Omental fat pad (tissue), 4 donors: Measurements from ENCODE around the gene DCLRE1C. TPM values are rescaled to one million over a fixed set of nuclear protein-coding genes. Genes with fewer than 3 reads are reported as not detected.
"Not testable (repeated sequence)": the region's sequence is repeated elsewhere in the genome, so short reads cannot be mapped to it uniquely, and the experiment has no call there.

Experiments used
- ATAC-seq: fragments of 150-250 bp; one replicate; pipeline ENCODE4 v1.9.1; 2016; ENCODE audit warnings: mild to moderate bottlenecking, moderate library complexity; ENCODE audit not compliant: low FRiP score
- DNase-seq: peaks from one replicate; pipeline ENCODE4 v3.0.0-alpha.2; 2019; ENCODE audit warnings: low spot score
- total RNA-seq, 4 donors: library from RNA; depleted of rRNA; stranded (reverse); fragments of >200 nt; gene quantifications; one replicate each; pipeline ENCODE4 v1.1.0, GENCODE V29; 2016
- TF ChIP-seq, protein P1 (sequence below), 3 donors: fragments of 450-650 bp; IDR thresholded peaks; one replicate each; pipeline ENCODE4 v1.5.1; 2016 to 2017; ENCODE audit warnings: antibody characterized with exemption in 3 of 3, mild to moderate bottlenecking in 3 of 3, moderate library complexity in 2 of 3

The DCLRE1C gene
- total RNA-seq = 10 to 100 TPM in 1 of 4 donors, 1 to 10 TPM in 3; 5.9 to 12.5 (median 7.1) TPM

DNA sequence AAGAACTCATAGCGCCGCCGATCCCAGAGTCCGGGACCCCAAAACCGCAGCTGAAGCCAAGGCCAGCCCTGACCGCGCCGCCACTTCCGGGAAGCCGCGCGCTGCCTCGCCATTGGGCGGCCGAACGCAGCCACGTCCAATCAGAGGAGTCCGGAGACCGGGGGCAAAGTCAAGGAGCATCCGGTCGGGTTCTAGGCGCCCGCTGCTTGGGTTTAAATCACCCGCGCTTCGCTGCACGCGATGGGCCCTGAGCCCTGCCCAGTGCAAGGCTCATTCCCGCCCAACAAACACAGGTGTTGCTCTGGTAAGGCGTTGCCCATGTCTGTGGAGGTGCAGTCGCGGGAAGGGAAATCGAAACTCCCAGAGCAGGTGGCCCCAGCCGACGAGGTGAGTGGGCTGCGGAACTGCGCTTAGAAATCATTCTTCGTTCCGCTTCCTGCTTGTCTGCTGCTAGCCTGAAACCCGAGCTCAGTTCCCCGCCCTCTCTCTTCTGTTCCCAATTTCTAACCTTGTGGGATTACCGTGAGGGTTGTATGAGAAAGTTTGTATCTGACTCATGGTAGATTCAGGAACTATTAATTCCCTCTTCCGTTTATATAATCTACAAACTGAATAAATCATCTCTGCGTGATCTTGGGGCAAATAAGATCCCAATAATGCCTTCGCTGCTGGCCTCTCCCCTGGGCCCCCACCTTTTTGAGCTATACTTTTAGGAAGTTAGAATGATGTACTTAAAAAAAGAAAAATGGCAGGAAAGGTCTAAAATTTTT lies at the start of gene DCLRE1C:
DCLRE1C (minus strand) TSS at position 96 of the 770 bp plus-strand sequence; CDS start at position 10, 86 bp downstream.
- DNase-seq (peak; percentile 69), ATAC-seq (peak; percentile 94)
- TF ChIP-seq, protein P1, sequence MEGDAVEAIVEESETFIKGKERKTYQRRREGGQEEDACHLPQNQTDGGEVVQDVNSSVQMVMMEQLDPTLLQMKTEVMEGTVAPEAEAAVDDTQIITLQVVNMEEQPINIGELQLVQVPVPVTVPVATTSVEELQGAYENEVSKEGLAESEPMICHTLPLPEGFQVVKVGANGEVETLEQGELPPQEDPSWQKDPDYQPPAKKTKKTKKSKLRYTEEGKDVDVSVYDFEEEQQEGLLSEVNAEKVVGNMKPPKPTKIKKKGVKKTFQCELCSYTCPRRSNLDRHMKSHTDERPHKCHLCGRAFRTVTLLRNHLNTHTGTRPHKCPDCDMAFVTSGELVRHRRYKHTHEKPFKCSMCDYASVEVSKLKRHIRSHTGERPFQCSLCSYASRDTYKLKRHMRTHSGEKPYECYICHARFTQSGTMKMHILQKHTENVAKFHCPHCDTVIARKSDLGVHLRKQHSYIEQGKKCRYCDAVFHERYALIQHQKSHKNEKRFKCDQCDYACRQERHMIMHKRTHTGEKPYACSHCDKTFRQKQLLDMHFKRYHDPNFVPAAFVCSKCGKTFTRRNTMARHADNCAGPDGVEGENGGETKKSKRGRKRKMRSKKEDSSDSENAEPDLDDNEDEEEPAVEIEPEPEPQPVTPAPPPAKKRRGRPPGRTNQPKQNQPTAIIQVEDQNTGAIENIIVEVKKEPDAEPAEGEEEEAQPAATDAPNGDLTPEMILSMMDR (IDR thresholded peaks at IDR 0.05) = no peak

GRCh38 chr10:14995964-14996565 lies 42.2 kb upstream of the DCLRE1C start:
- DNase-seq (no peak), ATAC-seq (no peak)
- TF ChIP-seq, protein P1 (IDR thresholded peaks at IDR 0.05) = no peak

DNA sequence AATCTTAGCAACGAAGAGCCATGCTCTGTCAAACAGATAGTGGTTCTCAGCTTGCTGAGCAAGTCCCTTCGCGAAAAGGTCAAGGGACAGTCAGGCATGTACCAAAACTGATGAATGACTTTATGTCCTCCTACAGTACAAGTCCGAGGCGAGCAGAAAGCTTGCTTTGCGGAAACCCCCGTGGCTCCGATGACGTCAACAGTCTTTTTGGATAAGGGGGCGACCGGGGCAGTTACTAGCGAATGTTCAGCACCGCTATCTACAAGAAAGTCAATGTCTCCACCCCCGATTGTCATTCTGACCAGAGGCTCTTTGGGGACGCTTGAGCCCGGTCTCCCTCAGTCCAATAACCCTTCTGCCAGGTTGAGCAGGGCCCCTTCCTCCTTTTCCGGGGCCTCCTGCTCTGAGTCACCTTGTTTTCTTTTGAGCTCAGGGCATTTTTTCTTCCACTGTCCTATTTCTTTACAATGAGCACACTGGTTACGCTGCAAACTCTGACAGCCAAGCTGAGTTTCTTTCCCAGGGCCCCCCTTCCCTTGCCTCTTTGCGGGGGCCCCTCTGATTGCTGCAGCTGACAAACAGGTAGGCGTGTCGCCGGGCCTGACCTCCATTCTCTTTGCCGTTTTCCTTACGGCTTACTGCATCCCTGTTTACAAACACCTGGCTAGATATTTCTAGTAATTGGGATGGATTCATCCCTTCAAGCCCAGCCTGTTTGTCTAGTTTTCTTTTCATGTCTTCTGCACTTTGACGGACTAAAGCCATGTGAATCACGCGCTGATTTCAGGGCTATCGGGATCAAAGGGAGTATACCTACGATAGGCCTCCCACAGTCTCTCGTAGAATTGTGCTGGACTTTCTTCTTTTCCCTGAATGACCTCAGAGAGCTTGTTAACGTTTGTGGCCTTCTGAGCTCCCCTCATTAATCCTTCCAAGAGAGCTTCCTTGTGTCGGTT lies 39.9 kb upstream of the DCLRE1C start:
- DNase-seq, ATAC-seq: not testable (repeated sequence)

- ATAC-seq, DNase-seq: not testable (repeated sequence)
These were observed 38.4 kb upstream of the DCLRE1C start for GRCh38 chr10:14992336-14992735.

GRCh38 chr10:14991035-14991749 lies 37.3 kb upstream of the DCLRE1C start:
- not testable (repeated sequence) for DNase-seq, ATAC-seq

- ATAC-seq, DNase-seq: not testable (repeated sequence)
These were observed 35.7 kb upstream of the DCLRE1C start for GRCh38 chr10:14989552-14989951.

DNA sequence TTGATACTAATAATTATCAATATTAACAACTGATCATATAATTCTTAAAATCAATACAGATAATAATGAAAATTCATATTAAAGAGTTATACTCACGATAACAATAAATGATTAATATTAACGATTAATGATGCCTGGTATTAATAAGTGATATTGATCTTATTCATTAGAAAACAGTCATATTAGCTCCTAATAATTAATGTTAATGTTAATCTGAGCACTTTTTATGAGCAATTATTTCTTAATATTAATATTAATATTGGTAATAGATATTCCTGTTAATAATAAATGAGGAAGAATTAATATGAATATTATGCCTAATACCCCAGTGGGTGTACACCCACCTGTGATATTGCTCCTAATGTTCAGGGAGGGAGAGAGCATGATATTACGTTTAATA lies 28.8 kb upstream of the DCLRE1C start:
- ATAC-seq (no peak), DNase-seq (no peak)
- TF ChIP-seq, protein P1 (IDR thresholded peaks at IDR 0.05) = no peak

DNA sequence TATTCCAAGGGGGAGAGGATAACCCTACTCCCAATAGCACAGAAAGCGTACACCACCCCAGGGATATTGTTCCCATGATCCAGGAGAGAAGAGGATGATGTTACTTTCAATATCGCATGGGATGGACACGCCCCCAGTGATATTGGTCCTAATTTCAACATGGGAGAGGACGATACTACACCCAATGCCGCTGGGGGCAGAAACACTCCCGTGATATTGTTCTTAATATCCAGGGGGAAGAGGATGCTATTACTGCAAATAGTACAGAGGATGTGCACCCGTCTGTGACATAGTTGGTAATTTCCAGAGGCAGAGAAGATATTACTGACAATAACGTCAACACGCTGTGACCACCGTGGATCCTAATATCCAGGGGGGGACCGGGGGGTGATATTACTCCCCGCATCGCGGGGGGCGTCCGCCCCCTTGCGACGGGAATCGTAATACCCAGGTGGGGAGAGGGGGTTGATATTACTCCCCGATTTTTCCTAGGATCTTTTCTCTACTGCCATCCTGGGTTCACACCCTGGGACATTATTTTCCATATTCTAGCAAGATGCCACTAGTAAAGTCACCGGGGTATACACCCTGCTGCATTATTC lies 21.9 kb upstream of the DCLRE1C start:
- no peak for ATAC-seq
- DNase-seq = no peak
- TF ChIP-seq, protein P1 (IDR thresholded peaks at IDR 0.05) = no peak

- not testable (repeated sequence) for DNase-seq, ATAC-seq
These were observed 20.5 kb upstream of the DCLRE1C start for GRCh38 chr10:14974153-14974998.
